ENCODE measurements around the gene MYZAP. TPM values are rescaled to one million over a fixed set of nuclear protein-coding genes. Genes with fewer than 3 reads are reported as not detected.
A peak's percentile ranks its signal among the peaks of the same experiment; 100 is the strongest.

Gene MYZAP
- total and polyA plus RNA-seq, 10 donors = 4.1 to 26.2 (median 13.8) TPM

DNA sequence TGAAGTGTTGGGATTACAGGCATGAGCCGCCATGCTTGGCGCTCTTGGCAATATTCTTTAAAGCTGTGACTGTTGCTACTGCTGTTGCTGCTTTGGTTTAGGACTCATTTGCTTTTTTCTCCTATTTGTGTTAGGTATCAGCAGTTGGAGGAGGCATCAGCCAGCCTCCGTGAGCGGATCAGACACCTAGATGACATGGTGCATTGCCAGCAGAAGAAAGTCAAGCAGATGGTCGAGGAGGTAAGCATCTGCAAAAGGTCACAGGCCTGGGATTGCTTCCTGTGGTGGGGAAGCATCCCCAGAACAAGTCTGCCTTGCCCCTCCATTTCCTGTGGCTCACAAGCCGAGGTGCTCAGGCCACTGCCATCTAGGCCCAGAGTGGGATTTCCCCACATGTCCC is 47.6 kb downstream of the MYZAP start:
- no peak overlapping the region for H3K27ac ChIP-seq
- H3K4me3 ChIP-seq = no peak overlapping the region
- H3K9me3 ChIP-seq = no peaks in the 10 kb centered on the region
- H3K27me3 ChIP-seq (replicated peaks in 1 of 7) = no peaks in the 10 kb centered on the region
- peaks cover 0 to 4% (median 0%) of the 10 kb centered on the region in 6 donors for H3K4me1 ChIP-seq
- intact Hi-C loops (cut with DNase I; ENCODE audit: low total_unique reads) = no loop called here
- DNase-seq = no peak
- TF ChIP-seq POLR2AphosphoS5 (IDR thresholded peaks at IDR 0.05) = no peak
- no peak for TF ChIP-seq CTCF (IDR thresholded peaks at IDR 0.05 in 8 of 11, conservative IDR thresholded peaks at IDR 0.05 in 3 of 11)
- TF ChIP-seq POLR2A (IDR thresholded peaks at IDR 0.05) = no peak
- H3K36me3 ChIP-seq = peaks cover 0 to 27% (median 2%) of the 10 kb centered on the region in 6 donors
- 71 to 81% (median 77%) methylated on average over 6 of the region's 6 CpGs for WGBS, 5 donors

DNA sequence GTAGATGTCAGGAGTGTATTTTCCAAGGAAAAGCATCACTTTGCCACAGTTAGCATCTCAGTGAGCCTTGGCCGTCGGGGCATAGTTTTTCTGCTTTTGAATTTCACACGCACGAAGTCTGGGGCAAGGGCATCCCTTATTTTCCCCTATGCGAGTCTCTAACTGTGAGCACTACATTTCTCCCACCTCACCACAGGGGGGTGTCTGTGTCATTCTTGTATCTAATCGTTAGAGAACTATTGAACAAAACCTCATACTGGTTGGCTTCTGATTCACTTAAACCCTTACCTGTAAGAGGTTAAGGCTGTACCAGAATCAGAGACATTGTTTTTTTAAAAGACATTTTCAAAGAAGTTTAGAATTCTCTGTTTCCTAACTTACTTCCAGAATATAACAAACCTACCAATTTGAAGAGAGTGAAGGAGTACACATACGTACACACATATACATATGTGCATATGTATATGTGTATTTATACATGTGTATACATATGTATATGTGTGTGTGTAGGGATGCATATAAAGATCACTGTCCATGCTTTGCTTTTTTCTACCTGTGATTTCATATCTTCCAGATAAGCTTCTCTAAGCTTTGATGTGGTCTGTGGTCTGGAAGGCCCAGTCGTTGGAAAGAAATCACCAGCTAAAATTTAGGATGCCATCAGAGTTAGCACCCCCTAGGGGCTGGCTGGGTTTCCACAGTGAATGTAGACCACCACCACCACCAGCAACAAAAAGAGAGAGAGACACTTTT is 49.4 kb downstream of the MYZAP start:
- Histone ChIP-seq H3K36me3 (peaks cover 0 to 27% (median 2%) of the 10 kb centered on the region in 6 donors), H3K9me3 (no peaks in the 10 kb centered on the region), H3K27me3 (replicated peaks in 1 of 7) (no peaks in the 10 kb centered on the region), H3K27ac (no peak overlapping the region), H3K4me3 (no peak overlapping the region), H3K4me1 (no peaks in the 10 kb centered on the region)
- intact Hi-C loops (cut with DNase I; ENCODE audit: low total_unique reads) = no loop called here
- no peak for DNase-seq
- WGBS, 5 donors = 62 to 69% (median 66%) methylated on average over 8 of the region's 8 CpGs
- peak in 2 of 11 experiments; percentile 17 to 30 for TF ChIP-seq CTCF (IDR thresholded peaks at IDR 0.05 in 8 of 11, conservative IDR thresholded peaks at IDR 0.05 in 3 of 11)
- no peak for TF ChIP-seq POLR2AphosphoS5 (IDR thresholded peaks at IDR 0.05)
- no peak for TF ChIP-seq POLR2A (IDR thresholded peaks at IDR 0.05)

DNA sequence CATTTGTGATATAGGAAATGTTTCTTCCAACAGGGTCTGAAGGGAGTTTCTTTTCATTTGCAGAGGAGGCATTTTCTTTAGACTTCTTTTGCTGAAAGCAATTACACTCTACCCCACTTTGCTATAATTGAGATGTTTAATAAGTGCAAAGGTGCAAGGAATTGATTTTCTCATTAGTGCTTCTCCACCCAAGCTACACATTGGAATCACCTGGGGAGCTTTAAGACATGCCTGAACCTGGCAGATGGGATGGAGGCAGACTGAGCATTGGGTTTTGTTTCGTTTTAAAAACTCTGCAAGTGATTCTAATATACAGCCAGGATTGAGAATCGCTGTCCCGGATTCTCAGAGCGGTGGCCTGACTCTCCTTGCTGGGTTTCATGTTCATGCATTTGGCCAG is 52.1 kb downstream of the MYZAP start:
- no peak for DNase-seq
- no peak overlapping the region for H3K27ac ChIP-seq
- no peaks in the 10 kb centered on the region for H3K9me3 ChIP-seq
- intact Hi-C loops (cut with DNase I; ENCODE audit: low total_unique reads) = no loop called here
- H3K27me3 ChIP-seq (replicated peaks in 1 of 7) = no peaks in the 10 kb centered on the region
- TF ChIP-seq POLR2A (IDR thresholded peaks at IDR 0.05) (no peak), CTCF (IDR thresholded peaks at IDR 0.05 in 8 of 11, conservative IDR thresholded peaks at IDR 0.05 in 3 of 11) (no peak), POLR2AphosphoS5 (IDR thresholded peaks at IDR 0.05) (no peak)
- H3K4me1 ChIP-seq = peaks cover 0 to 17% (median 12%) of the 10 kb centered on the region in 6 donors
- 89 to 96% (median 90%) methylated on average over 4 of the region's 4 CpGs for WGBS, 5 donors
- H3K36me3 ChIP-seq = peaks cover 0 to 10% (median 2%) of the 10 kb centered on the region in 6 donors
- H3K4me3 ChIP-seq = no peak overlapping the region

GRCh38 chr15:57646087-57646486 is 54.4 kb downstream of the MYZAP start:
- H3K36me3 ChIP-seq = no peaks in the 10 kb centered on the region
- no peaks in the 10 kb centered on the region for H3K9me3 ChIP-seq
- TF ChIP-seq CTCF (IDR thresholded peaks at IDR 0.05 in 8 of 11, conservative IDR thresholded peaks at IDR 0.05 in 3 of 11) (no peak), POLR2AphosphoS5 (IDR thresholded peaks at IDR 0.05) (no peak), POLR2A (IDR thresholded peaks at IDR 0.05) (no peak)
- H3K27me3 ChIP-seq (replicated peaks in 1 of 7) = no peaks in the 10 kb centered on the region
- no peak overlapping the region for H3K27ac ChIP-seq
- peaks cover 0 to 17% (median 12%) of the 10 kb centered on the region in 6 donors for H3K4me1 ChIP-seq
- DNase-seq = no peak
- intact Hi-C loops (cut with DNase I; ENCODE audit: low total_unique reads) = no loop called here
- 90 to 98% (median 96%) methylated on average over 5 of the region's 5 CpGs for WGBS, 5 donors
- H3K4me3 ChIP-seq = no peak overlapping the region

All from spleen (tissue), 11 donors.